DMS53 treated with DMSO at 0.1 percent for 48 hours (cell line): Measurements from ENCODE around the gene TEX48.

Experiments
- DNase-seq: peaks from one replicate; lab custom pipeline; 2025; ENCODE audit not compliant: unreplicated experiment; lab: John Stamatoyannopoulos, UW

Gene TEX48

DNA sequence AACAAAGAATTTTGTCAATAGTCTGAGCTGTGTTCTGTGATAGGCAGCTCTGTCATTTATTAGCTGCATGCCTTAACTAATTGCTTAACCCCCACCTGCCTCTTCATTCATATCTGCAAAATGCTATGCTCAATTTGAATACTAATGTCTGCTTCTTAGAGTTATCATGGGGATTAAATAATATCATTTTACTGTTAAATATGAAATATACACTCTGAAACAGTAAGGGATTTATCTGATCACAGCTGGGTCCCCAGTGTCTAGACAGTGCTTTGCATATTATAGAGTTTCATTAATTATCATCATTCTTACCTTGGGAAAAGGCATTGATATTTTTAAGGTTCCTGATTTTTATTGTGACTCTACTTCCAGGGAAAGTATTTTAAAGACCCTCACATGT lies 12.0 kb downstream of the TEX48 start:
- no peak for DNase-seq

DNA sequence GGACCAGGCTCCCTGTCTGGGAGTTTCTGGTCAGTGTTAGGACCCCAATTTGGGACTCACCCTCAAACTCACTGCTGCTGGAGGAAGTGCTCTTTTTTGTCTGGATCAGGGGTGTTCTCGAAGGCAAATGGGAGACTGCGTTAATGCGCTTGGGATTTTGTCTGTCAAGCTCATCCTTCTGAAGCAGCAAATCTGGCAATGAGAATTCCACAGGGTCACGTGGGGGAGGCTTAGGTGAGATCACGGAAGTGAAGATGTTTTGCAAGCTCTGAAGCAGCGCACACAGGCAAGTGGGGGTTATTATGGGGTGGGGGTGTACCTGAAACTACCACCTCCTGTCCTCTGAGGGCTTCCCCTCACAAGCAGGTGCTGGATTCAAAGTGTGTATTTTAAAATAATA lies 13.8 kb downstream of the TEX48 start:
- DNase-seq: no peak

- no peak for DNase-seq
Measured at GRCh38 chr9:114666851-114667250, 15.1 kb downstream of the TEX48 start.

DNA sequence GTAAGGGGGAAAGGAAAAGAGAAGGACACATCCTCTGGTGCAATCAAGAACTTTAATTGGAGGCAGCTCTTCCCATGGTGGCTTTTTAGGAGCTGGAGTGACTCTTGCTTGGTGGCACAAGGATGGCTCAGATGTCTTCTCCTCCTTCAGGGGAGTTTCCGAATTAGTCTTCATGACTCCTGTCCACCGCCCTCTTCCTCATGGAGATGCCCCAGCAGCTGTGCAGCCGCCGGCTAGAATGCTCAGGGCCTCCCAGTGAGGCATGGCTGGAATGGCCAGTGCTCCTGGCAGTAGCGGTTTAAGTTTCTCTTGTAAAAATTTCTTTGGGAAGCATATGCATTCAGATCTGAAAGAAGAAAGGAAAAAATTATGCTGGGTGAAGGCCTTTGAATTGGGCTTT lies 15.6 kb downstream of the TEX48 start:
- no peak for DNase-seq

DNA sequence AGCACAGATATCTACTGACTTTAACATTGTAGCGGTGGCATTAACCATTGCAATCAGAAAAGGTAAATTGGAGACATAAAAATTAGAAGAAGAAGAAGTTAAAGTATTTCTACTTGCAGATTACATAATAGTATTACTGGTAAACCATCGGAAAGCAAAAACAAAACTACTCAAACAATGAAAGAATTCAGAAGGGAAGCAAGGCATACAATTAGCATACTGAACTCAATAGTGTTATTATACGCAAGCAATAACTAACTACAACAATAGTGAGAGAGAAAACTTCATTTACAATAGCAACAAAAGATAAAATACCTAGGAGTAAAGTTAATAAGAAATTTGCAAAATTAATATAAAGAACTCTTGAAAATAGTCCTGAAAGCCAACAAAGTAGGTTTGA lies 17.8 kb downstream of the TEX48 start:
- DNase-seq: no peak

GRCh38 chr9:114662081-114662989 lies 19.7 kb downstream of the TEX48 start:
- DNase-seq: peak; percentile 27

DNA sequence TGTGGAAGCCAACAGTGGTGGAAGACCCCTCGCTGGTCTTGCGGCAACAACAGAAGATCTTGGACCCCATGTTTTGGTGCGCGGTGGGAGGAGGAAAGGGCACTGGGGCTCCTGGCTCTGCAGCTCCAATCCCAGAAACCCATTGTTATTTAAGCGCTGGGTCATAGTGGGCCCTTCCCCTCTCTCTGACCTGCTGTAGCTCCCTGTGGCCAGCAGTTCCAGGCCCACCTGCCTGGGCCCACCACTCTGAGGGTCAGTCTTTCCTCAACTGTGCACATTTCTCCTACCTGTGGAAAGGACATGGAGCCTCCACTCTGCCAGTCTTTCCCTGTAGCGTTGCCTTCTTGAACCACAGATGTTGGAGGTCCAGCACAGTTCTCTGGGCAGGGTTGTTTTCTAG lies 24.3 kb downstream of the TEX48 start, which contains the start of gene TEX53:
TEX53 (minus strand) TSS at position 101 of the 400 bp plus-strand sequence; CDS start at position 70, 31 bp downstream.
- no peak for DNase-seq

DNA sequence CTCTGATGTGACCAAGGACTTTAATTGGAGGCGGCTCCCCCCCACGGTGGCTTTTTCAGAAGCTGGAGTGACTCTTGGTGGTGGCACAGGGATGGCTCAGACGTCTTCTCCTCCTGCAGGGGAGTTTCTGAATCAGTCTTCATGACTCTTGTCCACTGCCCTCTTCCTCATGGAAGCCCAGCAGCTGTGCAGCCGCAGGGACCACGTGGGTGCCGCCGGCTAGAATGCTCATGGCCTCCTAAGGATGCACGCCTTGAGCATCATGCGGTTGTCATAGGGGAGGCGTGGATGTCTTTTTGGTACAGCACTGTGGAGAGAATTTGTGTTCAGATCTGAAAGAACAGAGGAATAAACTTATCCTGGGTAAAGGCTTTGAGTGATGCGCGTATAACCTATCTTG lies 25.7 kb downstream of the TEX48 start:
- DNase-seq: no peak

DNA sequence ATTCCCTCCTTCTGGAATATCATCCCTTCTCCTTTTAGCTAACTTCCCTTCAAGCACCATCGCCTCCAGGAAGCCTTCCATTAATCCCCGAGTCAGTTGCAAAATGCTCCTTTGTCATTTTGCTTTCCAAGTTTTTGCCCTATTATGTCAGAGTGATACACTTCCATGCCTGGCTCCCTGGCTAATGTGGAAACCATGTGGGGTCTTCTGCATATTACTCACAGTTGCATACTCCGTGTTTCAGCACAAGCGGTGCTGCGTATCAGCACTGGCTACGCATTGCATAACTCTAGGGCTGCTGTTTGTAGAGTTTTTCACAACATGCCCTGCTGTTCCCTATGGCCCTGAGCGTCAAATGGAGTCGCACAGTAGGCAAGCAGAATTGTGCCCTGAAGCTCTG lies 26.3 kb downstream of the TEX48 start:
- DNase-seq: no peak

- DNase-seq: peak; percentile 43
Measured at GRCh38 chr9:114653556-114654159, 28.3 kb downstream of the TEX48 start.

GRCh38 chr9:114652776-114653555 lies 29.0 kb downstream of the TEX48 start:
- no peak for DNase-seq

DNA sequence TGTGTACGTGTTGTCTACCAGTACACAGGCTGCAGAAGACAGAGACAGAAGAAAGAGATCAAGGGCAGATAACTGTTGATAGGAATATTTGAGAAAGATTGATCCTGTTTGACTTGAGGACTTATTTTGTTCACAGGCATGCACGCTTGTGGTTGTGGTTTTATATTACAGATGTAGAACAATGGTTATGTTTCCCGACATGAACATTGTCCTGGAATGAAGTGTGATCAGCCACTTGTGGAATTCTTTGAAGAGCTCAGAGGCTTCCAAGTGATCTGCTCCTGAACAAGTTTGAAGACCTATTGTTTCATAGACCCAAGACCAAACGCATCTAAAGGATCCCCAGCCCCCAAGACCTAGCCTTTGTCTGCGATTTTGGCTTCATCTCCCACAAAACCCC lies 38.1 kb downstream of the TEX48 start:
- DNase-seq: no peak

GRCh38 chr9:114643001-114643400 lies 39.0 kb downstream of the TEX48 start:
- DNase-seq: no peak

DNA sequence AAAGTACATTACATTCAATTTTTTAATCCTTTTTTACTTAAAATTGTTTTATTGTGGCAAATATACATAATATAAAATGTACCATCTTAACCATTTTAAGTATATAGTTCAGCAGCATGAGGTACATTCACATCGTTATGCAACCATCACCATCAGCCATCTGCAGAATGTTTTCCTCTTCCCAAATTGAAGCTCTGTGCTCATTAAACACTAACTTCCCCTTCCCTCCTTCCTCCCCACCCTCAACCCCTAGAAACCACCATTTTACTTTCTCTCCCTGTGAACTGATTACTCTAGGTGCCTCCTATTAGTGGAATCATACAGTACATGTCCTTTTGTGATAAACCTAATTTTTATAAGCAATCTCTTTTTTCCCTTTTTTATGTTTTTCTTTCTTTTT lies 40.0 kb downstream of the TEX48 start:
- no peak for DNase-seq

GRCh38 chr9:114638404-114638803 lies 43.6 kb downstream of the TEX48 start:
- DNase-seq: no peak

GRCh38 chr9:114634387-114634786 lies 47.6 kb downstream of the TEX48 start:
- DNase-seq: no peak

GRCh38 chr9:114633438-114634089 lies 48.4 kb downstream of the TEX48 start:
- no peak for DNase-seq

- no peak for DNase-seq
Measured at GRCh38 chr9:114631166-114631565, 50.8 kb downstream of the TEX48 start.

DNA sequence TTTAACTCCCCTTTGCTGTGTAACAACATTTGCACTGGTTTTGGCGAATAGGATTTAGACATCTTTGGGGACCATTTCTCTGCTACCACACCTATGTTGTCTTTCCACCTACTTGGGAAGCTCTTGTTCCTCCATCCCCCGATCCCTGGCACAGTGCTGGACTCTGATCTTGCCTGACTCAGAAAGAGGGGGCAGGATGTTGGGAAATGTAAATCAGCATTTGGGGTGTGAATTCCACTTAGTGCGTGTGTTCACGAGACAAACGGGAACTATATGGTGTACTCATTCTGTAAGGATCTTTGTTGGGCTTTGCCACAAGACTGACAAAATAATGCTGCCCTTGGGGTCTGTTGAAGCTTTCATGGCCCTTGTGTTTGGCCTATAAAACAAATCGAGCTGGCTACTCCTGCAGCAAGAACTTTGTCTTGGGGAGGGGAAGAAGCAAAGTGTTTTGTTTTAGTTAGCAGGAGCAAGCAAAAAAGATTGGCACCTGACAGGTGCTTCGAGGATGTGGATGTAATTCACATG lies 52.4 kb downstream of the TEX48 start:
- no peak for DNase-seq

GRCh38 chr9:114627553-114627952 lies 54.4 kb downstream of the TEX48 start:
- no peak for DNase-seq
